Measurements from ENCODE around the gene PHLDA3.

The PHLDA3 gene

GRCh38 chr1:201468844-201469644 is at the start of gene PHLDA3:
PHLDA3 (minus strand) TSS chr1:201469188; CDS start chr1:201468786, 402 bp downstream.
- in situ Hi-C loops (cut with MboI; ENCODE audit: low sequenced_read_pairs) = no loop called here

- in situ Hi-C loops (cut with MboI; ENCODE audit: low sequenced_read_pairs) = no loop called here
Observed at GRCh38 chr1:201518071-201518470, 49.1 kb upstream of the PHLDA3 start.

GRCh38 chr1:201517631-201518030 is 48.6 kb upstream of the PHLDA3 start:
- in situ Hi-C loops (cut with MboI; ENCODE audit: low sequenced_read_pairs) = no loop called here

- in situ Hi-C loops (cut with MboI; ENCODE audit: low sequenced_read_pairs) = no loop called here
Observed at GRCh38 chr1:201516511-201517127, 47.6 kb upstream of the PHLDA3 start.

- in situ Hi-C loops (cut with MboI; ENCODE audit: low sequenced_read_pairs) = no loop called here
Observed at GRCh38 chr1:201515895-201516294, 46.9 kb upstream of the PHLDA3 start.

- in situ Hi-C loops (cut with MboI; ENCODE audit: low sequenced_read_pairs) = no loop called here
Observed at GRCh38 chr1:201515062-201515750, 46.2 kb upstream of the PHLDA3 start.

- in situ Hi-C loops (cut with MboI; ENCODE audit: low sequenced_read_pairs) = no loop called here
Observed at GRCh38 chr1:201514466-201514865, 45.5 kb upstream of the PHLDA3 start.

GRCh38 chr1:201513498-201514243 is 44.7 kb upstream of the PHLDA3 start:
- in situ Hi-C loops (cut with MboI; ENCODE audit: low sequenced_read_pairs) = no loop called here

GRCh38 chr1:201511941-201512539 is 43.1 kb upstream of the PHLDA3 start:
- in situ Hi-C loops (cut with MboI; ENCODE audit: low sequenced_read_pairs) = no loop called here

- in situ Hi-C loops (cut with MboI; ENCODE audit: low sequenced_read_pairs) = no loop called here
Observed at GRCh38 chr1:201511396-201511940, 42.5 kb upstream of the PHLDA3 start.

- in situ Hi-C loops (cut with MboI; ENCODE audit: low sequenced_read_pairs) = no loop called here
Observed at GRCh38 chr1:201510734-201511133, 41.7 kb upstream of the PHLDA3 start.

- in situ Hi-C loops (cut with MboI; ENCODE audit: low sequenced_read_pairs) = no loop called here
Observed at GRCh38 chr1:201509601-201510374, 40.8 kb upstream of the PHLDA3 start.

- in situ Hi-C loops (cut with MboI; ENCODE audit: low sequenced_read_pairs) = no loop called here
Observed at GRCh38 chr1:201508809-201509208, 39.8 kb upstream of the PHLDA3 start.

GRCh38 chr1:201507360-201507675 is 38.3 kb upstream of the PHLDA3 start:
- in situ Hi-C loops (cut with MboI; ENCODE audit: low sequenced_read_pairs) = no loop called here

- in situ Hi-C loops (cut with MboI; ENCODE audit: low sequenced_read_pairs) = no loop called here
Observed at GRCh38 chr1:201506557-201507359, 37.8 kb upstream of the PHLDA3 start, which contains the start of gene CSRP1. CSRP1 (minus strand) TSS chr1:201507123; CDS start chr1:201496303, 10,820 bp downstream.

GRCh38 chr1:201506092-201506491 is 37.1 kb upstream of the PHLDA3 start:
- in situ Hi-C loops (cut with MboI; ENCODE audit: low sequenced_read_pairs) = no loop called here

GRCh38 chr1:201505503-201505890 is 36.5 kb upstream of the PHLDA3 start:
- in situ Hi-C loops (cut with MboI; ENCODE audit: low sequenced_read_pairs) = no loop called here

- in situ Hi-C loops (cut with MboI; ENCODE audit: low sequenced_read_pairs) = no loop called here
Observed at GRCh38 chr1:201504799-201505502, 36.0 kb upstream of the PHLDA3 start.

Measured in hTERT RPE-1 (cell line).